Measurements from ENCODE around the gene TSPAN3. TPM values are rescaled to one million over a fixed set of nuclear protein-coding genes. Genes with fewer than 3 reads are reported as not detected.

The TSPAN3 gene
- total RNA-seq, 1 experiment from 2014 or later, result 235 TPM

- in situ Hi-C loops (cut with HindIII; ENCODE audit: low sequenced_read_pairs), result no loop called here
- DNase-seq (ENCODE audit: low spot score), result no peak
Observed at GRCh38 chr15:77091097-77091496, 20.2 kb upstream of the TSPAN3 start.

DNA sequence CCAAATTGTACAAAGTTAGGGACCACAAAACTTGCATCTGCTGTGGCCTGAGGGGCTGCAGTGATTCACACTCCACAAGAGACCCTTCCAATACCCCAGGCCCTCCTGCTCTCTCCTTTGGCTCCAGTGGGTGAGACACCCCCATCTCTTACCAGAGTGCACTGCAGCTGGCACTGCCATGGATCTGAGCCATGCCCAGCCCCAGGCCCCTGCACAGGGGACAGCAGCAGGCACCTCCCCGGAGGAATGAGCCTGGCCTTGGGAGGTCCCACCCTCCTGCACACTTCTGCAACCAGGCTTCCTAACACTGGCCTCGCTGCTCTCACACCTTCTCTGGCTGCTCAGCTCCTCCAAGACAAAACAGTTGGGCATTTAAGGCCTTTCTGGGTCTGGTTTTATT lies 16.3 kb upstream of the TSPAN3 start:
- no peak for DNase-seq (ENCODE audit: low spot score)
- in situ Hi-C loops (cut with HindIII; ENCODE audit: low sequenced_read_pairs), result no loop called here

DNA sequence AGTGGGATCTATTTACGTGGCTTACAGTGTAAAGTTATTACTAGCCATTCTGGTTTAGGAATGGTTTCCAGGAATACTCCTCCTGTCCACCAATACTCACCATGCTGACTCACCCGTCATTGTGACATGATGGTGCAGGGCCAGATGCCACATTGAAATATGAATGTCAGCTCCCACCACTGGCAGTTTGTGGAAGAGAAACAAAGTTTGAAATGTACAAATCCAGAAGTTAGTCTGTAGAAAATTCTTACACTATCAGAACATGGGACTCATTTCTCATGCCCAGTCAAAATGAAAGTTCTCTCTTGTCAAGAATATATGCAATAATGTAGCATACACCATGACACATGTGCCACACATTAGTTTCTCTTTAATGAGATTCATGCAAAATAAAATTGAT lies 14.4 kb upstream of the TSPAN3 start:
- no peak for DNase-seq (ENCODE audit: low spot score)
- in situ Hi-C loops (cut with HindIII; ENCODE audit: low sequenced_read_pairs), result no loop called here

GRCh38 chr15:77084436-77084835 lies 13.5 kb upstream of the TSPAN3 start:
- in situ Hi-C loops (cut with HindIII; ENCODE audit: low sequenced_read_pairs), result no loop called here
- no peak for DNase-seq (ENCODE audit: low spot score)

DNA sequence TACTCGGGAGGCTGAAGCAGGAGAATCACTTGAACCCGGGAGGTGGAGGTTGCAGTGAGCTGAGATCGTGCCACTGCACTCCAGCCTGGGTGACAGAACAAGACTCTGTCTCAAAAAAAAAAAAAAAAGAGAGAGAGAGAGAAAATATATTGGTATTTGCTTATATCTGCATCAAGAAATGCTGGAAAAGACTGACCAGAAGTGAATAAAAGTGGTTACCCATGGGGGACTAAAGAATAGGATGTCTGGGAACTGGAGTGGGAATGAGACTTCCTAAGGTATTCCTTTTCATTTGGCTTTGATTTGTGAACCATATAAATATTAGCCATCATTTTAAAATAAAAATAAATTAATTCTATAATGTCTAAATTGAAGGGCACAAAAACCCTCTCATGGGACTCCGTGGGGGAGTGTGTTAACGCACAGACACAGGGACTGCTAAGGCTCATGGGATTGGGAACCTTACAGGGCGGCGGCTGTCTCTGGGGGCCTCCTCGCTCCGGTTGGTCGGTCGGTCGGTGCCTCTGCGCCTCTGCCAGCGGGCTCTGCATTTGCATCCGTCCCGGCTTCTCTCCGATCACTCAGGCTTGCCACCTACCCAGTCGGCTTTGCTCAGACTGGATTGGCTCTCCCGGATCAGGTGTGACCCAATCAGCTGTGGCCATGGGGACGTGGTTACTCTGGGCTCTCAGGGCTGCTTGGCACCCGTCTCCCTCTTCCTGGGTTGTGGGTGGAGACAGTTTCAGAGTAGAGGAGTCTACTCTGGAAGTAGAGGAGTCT lies 12.7 kb upstream of the TSPAN3 start:
- DNase-seq (ENCODE audit: low spot score), result peak; percentile 90
- in situ Hi-C loops (cut with HindIII; ENCODE audit: low sequenced_read_pairs), result no loop called here

DNA sequence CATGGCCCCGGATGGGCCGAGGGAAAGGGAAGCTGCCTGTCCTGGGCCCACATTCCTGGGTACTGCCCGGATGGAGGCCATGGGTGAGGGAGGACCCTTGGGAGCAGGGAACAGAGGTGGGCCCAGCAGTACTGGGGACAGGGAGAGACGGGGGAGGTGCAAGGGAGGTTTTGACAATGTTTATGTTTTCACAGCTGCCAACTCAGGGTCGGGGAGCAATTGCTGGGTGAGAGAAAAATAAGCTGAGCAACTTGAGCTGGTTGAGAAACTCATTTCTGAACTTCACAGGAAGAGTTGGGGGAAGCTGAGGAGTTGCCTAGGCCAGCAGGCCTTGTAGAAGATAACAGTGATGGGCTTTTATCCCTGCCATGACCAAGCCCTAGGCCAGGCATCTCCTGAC lies 11.1 kb upstream of the TSPAN3 start:
- in situ Hi-C loops (cut with HindIII; ENCODE audit: low sequenced_read_pairs), result no loop called here
- DNase-seq (ENCODE audit: low spot score), result no peak

DNA sequence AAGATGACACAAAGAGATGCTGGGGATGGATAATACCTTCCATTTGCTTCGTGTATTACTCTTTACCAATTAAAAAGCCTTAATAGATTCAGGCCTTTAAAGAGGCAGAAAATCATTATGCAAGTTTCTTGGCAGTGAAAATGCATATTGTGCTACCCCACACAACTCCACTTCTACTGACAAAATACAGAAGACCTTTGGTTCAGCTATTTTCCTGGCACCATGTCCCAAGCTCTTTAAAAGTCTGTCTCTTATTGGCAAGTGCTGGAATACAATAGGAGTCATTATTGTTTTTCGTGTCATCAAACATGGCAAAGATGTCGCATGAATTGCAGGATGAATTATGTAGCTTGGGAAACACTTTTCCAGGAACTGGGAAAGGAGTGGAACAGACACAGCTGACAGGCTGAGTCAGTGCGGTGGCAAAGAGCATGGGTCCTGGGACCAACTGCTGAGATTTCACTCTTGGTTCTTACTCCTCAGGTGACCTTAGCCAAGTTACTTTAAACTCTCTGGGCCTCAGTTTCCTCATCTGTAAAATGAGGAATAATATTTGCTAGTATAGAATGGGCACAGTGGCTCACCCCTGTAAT lies 5.5 kb upstream of the TSPAN3 start:
- in situ Hi-C loops (cut with HindIII; ENCODE audit: low sequenced_read_pairs), result no loop called here

GRCh38 chr15:77075528-77075927 lies 4.6 kb upstream of the TSPAN3 start:
- in situ Hi-C loops (cut with HindIII; ENCODE audit: low sequenced_read_pairs), result no loop called here
- DNase-seq (ENCODE audit: low spot score), result peak; percentile 41

More for the DNA sequence above, 5.5 kb upstream of the TSPAN3 start:
- no peak for DNase-seq (ENCODE audit: low spot score)

DNA sequence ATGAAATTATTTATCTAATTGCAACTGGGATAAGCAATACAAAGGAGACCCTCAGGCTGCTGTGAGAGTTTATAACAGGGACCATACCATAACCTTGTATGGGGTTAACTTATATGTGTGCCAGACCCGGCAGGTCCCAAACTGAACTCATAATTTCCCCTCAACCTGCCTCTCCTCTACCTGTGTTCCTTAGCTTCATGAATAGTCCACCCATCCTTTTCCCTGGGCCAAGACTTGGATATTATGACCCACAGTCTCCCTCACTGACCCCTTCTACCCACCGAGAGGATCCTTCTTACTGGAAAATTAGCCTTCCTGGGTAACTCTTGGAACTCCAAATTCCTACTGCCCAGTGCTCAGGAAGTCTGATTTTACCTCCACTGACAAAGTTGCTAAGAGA lies 3.4 kb upstream of the TSPAN3 start:
- no peak for DNase-seq (ENCODE audit: low spot score)
- in situ Hi-C loops (cut with HindIII; ENCODE audit: low sequenced_read_pairs), result no loop called here

DNA sequence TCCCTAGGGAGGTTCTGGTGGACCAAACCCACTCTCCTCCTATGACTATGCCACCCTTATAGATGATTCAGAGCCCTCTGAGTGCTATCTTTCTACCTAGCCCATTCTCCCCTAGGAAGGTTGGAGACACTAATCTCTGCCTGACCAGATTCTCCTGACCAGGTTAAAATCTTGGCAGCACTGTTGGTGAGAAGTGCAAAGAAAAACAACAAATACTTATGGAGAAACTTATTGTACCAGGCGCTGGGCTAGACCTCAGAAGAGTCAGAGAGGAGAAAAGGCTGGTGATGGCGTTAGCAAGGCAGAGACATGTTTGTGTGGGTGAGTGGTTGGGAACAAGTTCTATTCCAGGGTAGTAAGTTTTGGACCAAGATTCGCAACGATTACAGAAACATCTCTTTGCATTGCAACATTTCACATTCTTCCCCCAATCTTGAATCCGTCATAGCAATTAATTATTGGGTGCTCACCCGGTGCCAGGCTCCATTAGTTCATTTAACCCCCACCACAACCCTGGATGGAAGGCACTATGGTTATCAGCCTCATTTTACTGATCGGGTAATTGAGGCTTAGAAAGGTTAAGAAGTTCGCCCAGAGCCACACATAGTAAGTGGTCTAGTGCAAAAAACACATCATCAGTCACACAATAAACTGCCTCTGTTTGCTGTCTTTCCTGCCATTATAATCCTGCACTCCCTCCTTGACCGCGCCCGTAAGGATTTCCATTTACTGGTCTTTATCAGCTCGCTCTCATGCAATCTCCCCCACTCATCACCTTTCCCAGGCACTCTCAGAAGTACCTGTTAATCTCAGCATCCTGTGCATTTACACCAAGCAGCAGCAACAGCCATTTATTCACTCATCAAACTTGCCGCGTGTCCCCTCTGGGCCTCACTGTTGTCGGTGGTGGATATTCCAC lies 655 bp upstream of the TSPAN3 start:
- in situ Hi-C loops (cut with HindIII; ENCODE audit: low sequenced_read_pairs), result no loop called here
- DNase-seq (ENCODE audit: low spot score), result no peak

DNA sequence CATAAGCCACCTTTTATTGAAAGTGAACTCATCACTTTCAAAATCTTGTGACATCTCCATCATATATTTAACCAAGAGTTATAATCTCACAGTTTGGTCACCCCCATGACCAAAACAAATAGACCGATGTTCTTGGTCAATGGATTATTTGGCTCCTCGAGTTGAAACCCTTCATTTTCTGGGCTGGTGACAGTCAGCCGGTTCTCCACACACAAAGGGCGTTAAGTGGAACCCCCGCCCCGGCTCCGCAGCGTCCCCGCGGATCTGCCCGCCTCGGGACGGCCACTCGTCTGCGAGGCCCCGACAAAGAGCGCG lies 772 bp downstream of the TSPAN3 start:
- in situ Hi-C loops (cut with HindIII; ENCODE audit: low sequenced_read_pairs), result no loop called here

GRCh38 chr15:77069521-77070121 lies 1.3 kb downstream of the TSPAN3 start:
- in situ Hi-C loops (cut with HindIII; ENCODE audit: low sequenced_read_pairs), result no loop called here
- DNase-seq (ENCODE audit: low spot score), result peak; percentile 44

More for the DNA sequence above, 772 bp downstream of the TSPAN3 start:
- DNase-seq (ENCODE audit: low spot score), result peak; percentile 17

DNA sequence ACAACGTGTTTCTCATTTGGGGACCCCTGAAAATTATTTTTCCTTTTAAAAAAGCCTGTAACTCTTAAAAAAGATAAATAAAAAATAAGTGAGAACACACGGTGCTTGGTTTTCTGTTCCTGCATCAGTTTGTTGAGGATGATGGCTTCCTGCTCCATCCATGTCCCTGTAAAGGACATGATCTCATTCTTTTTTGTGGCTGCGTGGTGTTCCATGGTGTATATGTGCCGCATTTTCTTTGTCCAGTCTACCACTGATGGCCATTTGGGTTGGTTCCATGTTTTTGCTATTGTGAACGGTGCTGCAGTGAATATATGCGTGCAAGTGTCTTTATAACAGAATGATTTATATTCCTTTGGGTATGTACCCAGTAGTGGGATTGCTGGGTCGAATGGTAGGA lies 2.3 kb downstream of the TSPAN3 start:
- in situ Hi-C loops (cut with HindIII; ENCODE audit: low sequenced_read_pairs), result no loop called here
- no peak for DNase-seq (ENCODE audit: low spot score)

DNA sequence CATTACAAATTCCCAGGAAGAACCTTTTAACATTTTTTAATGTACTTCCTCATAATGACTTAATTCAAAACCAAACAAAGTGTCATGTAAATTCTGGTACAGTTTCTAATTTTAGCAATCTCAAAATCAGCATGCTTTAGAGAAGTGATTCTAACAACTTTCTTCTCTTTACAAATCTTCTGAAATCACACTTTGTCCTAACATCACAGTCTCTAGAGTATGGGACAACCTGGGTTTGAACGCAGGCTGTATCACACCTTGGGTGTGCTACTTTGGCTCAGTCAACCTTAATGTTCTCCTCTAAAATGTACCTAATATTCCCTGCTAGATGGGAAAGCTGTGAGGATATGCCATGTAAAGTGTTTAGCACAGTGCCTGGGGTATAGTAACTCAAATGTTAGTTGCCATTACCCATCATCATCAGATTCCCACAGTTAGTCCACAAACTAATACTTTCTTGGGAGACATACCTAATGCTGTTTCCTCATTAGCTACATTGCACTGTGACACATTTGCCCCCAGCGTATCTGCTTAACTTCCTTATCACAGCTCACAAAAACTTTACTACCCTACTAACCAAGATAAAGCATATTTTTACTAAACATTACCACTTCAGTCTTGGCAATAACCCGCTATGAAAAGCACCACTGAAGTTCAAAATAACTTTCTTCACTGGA lies 3.1 kb downstream of the TSPAN3 start:
- no peak for DNase-seq (ENCODE audit: low spot score)
- in situ Hi-C loops (cut with HindIII; ENCODE audit: low sequenced_read_pairs), result no loop called here

GRCh38 chr15:77066971-77067690 lies 3.8 kb downstream of the TSPAN3 start:
- DNase-seq (ENCODE audit: low spot score), result no peak

GRCh38 chr15:77064539-77065308 lies 6.2 kb downstream of the TSPAN3 start:
- DNase-seq (ENCODE audit: low spot score), result no peak
- in situ Hi-C loops (cut with HindIII; ENCODE audit: low sequenced_read_pairs), result no loop called here

More at GRCh38 chr15:77066971-77067690, 3.8 kb downstream of the TSPAN3 start:
- in situ Hi-C loops (cut with HindIII; ENCODE audit: low sequenced_read_pairs), result no loop called here

DNA sequence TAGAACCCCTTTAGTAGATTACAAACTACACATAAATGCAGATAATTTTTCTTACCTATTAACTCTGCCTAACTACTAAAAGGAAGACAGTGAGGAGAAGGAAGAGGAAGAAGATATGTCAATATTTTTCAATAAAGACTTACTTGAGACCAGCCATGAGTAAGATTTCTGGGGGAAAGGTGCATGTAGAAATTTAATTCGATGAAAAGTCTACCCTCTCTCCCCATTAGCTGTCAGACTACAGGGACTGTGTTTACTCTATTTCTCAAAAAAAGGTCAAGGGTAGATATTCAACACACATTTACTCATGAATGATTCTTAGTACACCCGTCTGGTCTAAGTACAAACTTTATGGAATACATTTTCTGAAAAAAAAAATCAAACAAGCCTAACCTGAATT lies 6.8 kb downstream of the TSPAN3 start:
- DNase-seq (ENCODE audit: low spot score), result no peak
- in situ Hi-C loops (cut with HindIII; ENCODE audit: low sequenced_read_pairs), result no loop called here

DNA sequence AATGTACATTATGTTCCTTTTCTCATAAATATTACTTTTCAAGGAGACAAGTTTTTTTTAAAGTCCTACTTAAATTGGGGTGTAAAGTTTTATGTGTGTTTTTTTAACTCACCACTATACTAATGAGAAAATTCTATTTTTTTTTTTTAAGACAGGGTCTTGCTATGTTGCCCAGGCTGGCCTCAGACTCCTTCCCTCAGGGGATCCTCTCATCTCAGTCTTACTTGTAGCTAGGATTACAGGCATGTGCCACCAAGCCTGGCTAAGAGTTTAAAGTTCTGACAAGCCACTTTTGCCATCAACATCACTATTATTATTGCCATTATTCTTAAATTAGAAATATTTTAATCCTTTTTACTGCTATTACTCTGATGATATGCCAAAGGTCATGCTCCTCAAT lies 7.7 kb downstream of the TSPAN3 start:
- DNase-seq (ENCODE audit: low spot score), result no peak
- in situ Hi-C loops (cut with HindIII; ENCODE audit: low sequenced_read_pairs), result no loop called here

Measured in G401 (cell line).